Activated CD4-positive, alpha-beta T cell treated with anti-CD3 and anti-CD28 coated beads, Interleukin-2, amount 50 U/mL, for 16 hours (primary cell): Measurements from ENCODE around the gene NCOA7.
"Not testable (repeated sequence)": the region's sequence is repeated elsewhere in the genome, so short reads cannot be mapped to it uniquely, and the experiment has no call there.

Experiments used
- DNase-seq: peaks from one replicate; pipeline ENCODE4 v3.0.0-alpha.2; 2020

Gene NCOA7

GRCh38 chr6:125841356-125842090 lies 50.8 kb downstream of the NCOA7 start:
- no peak for DNase-seq

GRCh38 chr6:125842091-125842626 lies 51.4 kb downstream of the NCOA7 start:
- DNase-seq, result no peak

- no peak for DNase-seq
Measured at GRCh38 chr6:125843593-125843992, 52.8 kb downstream of the NCOA7 start.

GRCh38 chr6:125844989-125845388 lies 54.2 kb downstream of the NCOA7 start:
- DNase-seq, result no peak

GRCh38 chr6:125846292-125847024 lies 55.7 kb downstream of the NCOA7 start:
- no peak for DNase-seq

GRCh38 chr6:125848286-125848685 lies 57.5 kb downstream of the NCOA7 start:
- not testable (repeated sequence) for DNase-seq

- no peak for DNase-seq
Measured at GRCh38 chr6:125850361-125850760, 59.6 kb downstream of the NCOA7 start.

GRCh38 chr6:125852587-125852986 lies 61.8 kb downstream of the NCOA7 start:
- no peak for DNase-seq

- no peak for DNase-seq
Measured at GRCh38 chr6:125853168-125853567, 62.4 kb downstream of the NCOA7 start.

GRCh38 chr6:125853756-125854155 lies 63.0 kb downstream of the NCOA7 start:
- DNase-seq, result no peak

- DNase-seq, result no peak
Measured at GRCh38 chr6:125854355-125854754, 63.6 kb downstream of the NCOA7 start.

- DNase-seq, result peak; percentile 29
Measured at GRCh38 chr6:125855783-125856182, 65.0 kb downstream of the NCOA7 start.

GRCh38 chr6:125857846-125858245 lies 67.1 kb downstream of the NCOA7 start:
- no peak for DNase-seq

GRCh38 chr6:125858427-125859320 lies 67.9 kb downstream of the NCOA7 start:
- DNase-seq, result peak; percentile 34

- DNase-seq, result no peak
Measured at GRCh38 chr6:125859727-125860126, 69.0 kb downstream of the NCOA7 start.

GRCh38 chr6:125863023-125863422 lies 72.3 kb downstream of the NCOA7 start:
- DNase-seq, result no peak

GRCh38 chr6:125865015-125865414 lies 74.3 kb downstream of the NCOA7 start:
- DNase-seq, result no peak

- no peak for DNase-seq
Measured at GRCh38 chr6:125866433-125866832, 75.7 kb downstream of the NCOA7 start.

GRCh38 chr6:125867483-125867942 lies 76.8 kb downstream of the NCOA7 start:
- DNase-seq, result no peak

GRCh38 chr6:125868252-125868651 lies 77.5 kb downstream of the NCOA7 start:
- DNase-seq, result no peak

GRCh38 chr6:125868678-125869395 lies 78.1 kb downstream of the NCOA7 start:
- DNase-seq, result no peak

GRCh38 chr6:125869427-125869826 lies 78.7 kb downstream of the NCOA7 start:
- DNase-seq, result no peak
